SK-N-SH (cell line): Measurements from ENCODE around the gene ADAMTS2. TPM values are rescaled to one million over a fixed set of nuclear protein-coding genes. Genes with fewer than 3 reads are reported as not detected.
A peak's percentile ranks its signal among the peaks of the same experiment; 100 is the strongest.

Source experiments
- CTCF ChIA-PET: fragments of 300-600, 350-600 bp; formaldehyde crosslinking; extraction: SDS; loops from one replicate; lab custom pipeline; 2021; lab: Yijun Ruan, JAX
- POLR2A ChIA-PET: fragments of 350-600 bp; sonication (Branson Sonifier 250); formaldehyde crosslinking; extraction: SDS; loops from one replicate; lab custom pipeline; 2020; ENCODE audit warnings: antibody characterized with exemption, inconsistent platforms; lab: Yijun Ruan, JAX
- DNase-seq: peaks from one replicate; pipeline ENCODE4 v3.0.0; 2012
- H2AFZ ChIP-seq: fragments of 200-600 bp; sonication (generic); 2 replicates; pipeline ENCODE4 v1.8.1; 2016; ENCODE audit warnings: antibody characterized with exemption, mild to moderate bottlenecking, low read depth
- H3F3A ChIP-seq: fragments of 200-600 bp; sonication (generic); replicated peaks from 2 replicates; pipeline ENCODE3; 2016; ENCODE audit warnings: antibody characterized with exemption, mild to moderate bottlenecking; ENCODE audit not compliant: insufficient read depth
- H3K27ac ChIP-seq, 2 experiments: fragments of 200-500 bp in 1 of 2; fragments of 200-600 bp in 1 of 2; sonication (Bioruptor generic) in 1 of 2; sonication (generic), shearing (Covaris generic) in 1 of 2; 2 replicates each; pipeline versions ENCODE4 v1.5.1 to v1.6.1; 2014 to 2016; ENCODE audit warnings: low read depth in 2 of 2, inconsistent platforms in 1 of 2, low read length in 1 of 2, mild to moderate bottlenecking in 1 of 2, mixed read lengths in 1 of 2
- H3K27me3 ChIP-seq: fragments of 200-600 bp; sonication (generic), shearing (Covaris generic); 2 replicates; pipeline ENCODE4 v1.6.1; 2016; ENCODE audit warnings: mixed run types; ENCODE audit not compliant: insufficient read depth
- H3K36me3 ChIP-seq, 2 experiments: fragments of 200-500 bp in 1 of 2; fragments of 200-600 bp in 1 of 2; sonication (Bioruptor generic) in 1 of 2; sonication (generic) in 1 of 2; replicated peaks in 1 of 2; 2 replicates each; pipeline versions ENCODE3 to v1.5.1; 2014 to 2016; ENCODE audit warnings: low read length in 1 of 2, mild to moderate bottlenecking in 1 of 2; ENCODE audit not compliant: insufficient read depth in 2 of 2, control insufficient read depth in 1 of 2
- H3K4me1 ChIP-seq, 2 experiments: fragments of 200-500 bp in 1 of 2; fragments of 200-600 bp in 1 of 2; sonication (Bioruptor generic) in 1 of 2; sonication (generic), shearing (Covaris generic) in 1 of 2; 2 replicates each; pipeline versions ENCODE4 v1.5.1 to v1.6.1; 2014 to 2016; ENCODE audit warnings: low read depth in 1 of 2, low read length in 1 of 2, mixed run types in 1 of 2; ENCODE audit not compliant: insufficient read depth in 2 of 2, control insufficient read depth in 1 of 2
- H3K4me2 ChIP-seq: fragments of 200-600 bp; sonication (generic), shearing (Covaris generic); 2 replicates; pipeline ENCODE4 v1.6.1; 2017; ENCODE audit warnings: mixed run types
- H3K4me3 ChIP-seq, 2 experiments: fragments of 200-500 bp in 1 of 2; fragments of 200-600 bp in 1 of 2; sonication (Bioruptor generic) in 1 of 2; sonication (generic), shearing (Covaris generic) in 1 of 2; 2 replicates each; pipeline versions ENCODE4 v1.5.1 to v1.8.1; 2014 to 2016; ENCODE audit warnings: low read depth in 2 of 2, inconsistent platforms in 1 of 2, low read length in 1 of 2, mild to moderate bottlenecking in 1 of 2, mixed read lengths in 1 of 2, moderate library complexity in 1 of 2
- H3K79me2 ChIP-seq: fragments of 200-600 bp; sonication (generic); 2 replicates; pipeline ENCODE4 v1.8.1; 2017; ENCODE audit warnings: mild to moderate bottlenecking; ENCODE audit not compliant: insufficient read depth
- H3K9ac ChIP-seq: fragments of 200-600 bp; sonication (generic); 2 replicates; pipeline ENCODE4 v1.6.1; 2017; ENCODE audit warnings: mixed run types
- H3K9me2 ChIP-seq: fragments of 200-600 bp; sonication (generic); 2 replicates; pipeline ENCODE4 v1.6.1; 2017; ENCODE audit warnings: mixed run types
- H3K9me3 ChIP-seq: fragments of 200-600 bp; sonication (generic); 2 replicates; pipeline ENCODE4 v1.6.1; 2017; ENCODE audit warnings: mixed run types, mild to moderate bottlenecking, moderate library complexity
- H4K20me1 ChIP-seq: fragments of 200-600 bp; sonication (generic); 2 replicates; pipeline ENCODE4 v1.6.1; 2017; ENCODE audit warnings: mild to moderate bottlenecking, mixed run types; ENCODE audit not compliant: insufficient read depth
- CHD2 ChIP-seq: fragments of 150-350 bp; IDR thresholded peaks from 2 replicates; pipeline ENCODE4 v1.6.1; 2018; ENCODE audit warnings: low read length; ENCODE audit not compliant: partially characterized antibody
- FOXM1 ChIP-seq: IDR thresholded peaks from 2 replicates; pipeline ENCODE4 v1.4.0; 2012; ENCODE audit warnings: low read depth, mild to moderate bottlenecking
- GABPA ChIP-seq: IDR thresholded peaks from 2 replicates; pipeline ENCODE4 v1.4.0; 2012; ENCODE audit warnings: low read depth, mild to moderate bottlenecking
- GATA2 ChIP-seq: sonication (generic); formaldehyde crosslinking; IDR thresholded peaks from 2 replicates; pipeline ENCODE4 v1.5.0; 2020; ENCODE audit warnings: mild to moderate bottlenecking, missing genetic modification reagents
- IRF3 ChIP-seq: fragments of 150-350 bp; IDR thresholded peaks from 2 replicates; pipeline ENCODE4 v1.6.1; 2016; ENCODE audit warnings: mild to moderate bottlenecking, low read depth, low read length
- MEF2A ChIP-seq: IDR thresholded peaks from 2 replicates; pipeline ENCODE4 v1.4.0; 2012; ENCODE audit warnings: low read depth, borderline replicate concordance
- RFX5 ChIP-seq: IDR thresholded peaks from 2 replicates; pipeline ENCODE4 v1.6.1; 2012; ENCODE audit warnings: mild to moderate bottlenecking, improper control_type of control experiment, low read length
- TAF1 ChIP-seq: IDR thresholded peaks from 2 replicates; pipeline ENCODE4 v1.6.1; 2012; ENCODE audit warnings: low read depth, mild to moderate bottlenecking, low read length, moderate library complexity, borderline replicate concordance
- USF1 ChIP-seq: IDR thresholded peaks from 2 replicates; pipeline ENCODE4 v1.4.0; 2012; ENCODE audit warnings: low read depth, borderline replicate concordance
- YY1 ChIP-seq: IDR thresholded peaks from 2 replicates; pipeline ENCODE4 v1.4.0; 2012; ENCODE audit warnings: low read depth, mild to moderate bottlenecking
- ZBTB33 ChIP-seq: IDR thresholded peaks from 2 replicates; pipeline ENCODE4 v1.4.0; 2012; ENCODE audit warnings: low read depth, borderline replicate concordance
- WGBS: methylation state at CpG from one replicate; pipeline ENCODE4 v1.1.6; 2017; ENCODE audit warnings: low lambda C conversion rate; 5-methylcytosine and 5-hydroxymethylcytosine counted together
- polyA plus RNA-seq, 3 experiments: library from polyadenylated mRNA; depleted of rRNA; stranded (reverse); fragments of >200 nt; gene quantifications; 2 replicates each; pipeline ENCODE4 v1.2.3, GENCODE V29; 2012

Gene ADAMTS2
- polyA plus RNA-seq, 1 of the 3 experiments (the other 2 are of a cell fraction), result 0.12 TPM

GRCh38 chr5:179339996-179340395, 5.3 kb downstream of the ADAMTS2 start:
- H3K27ac ChIP-seq, result no peak overlapping the region
- H3F3A ChIP-seq, result no peaks in the 10 kb centered on the region
- H3K36me3 ChIP-seq, result no peaks in the 10 kb centered on the region
- TF ChIP-seq CHD2 (no peak), RFX5 (no peak), TAF1 (no peak)
- WGBS, result 39% methylated on average over 6 of the region's 10 CpGs
- H3K79me2 ChIP-seq, result no peaks in the 10 kb centered on the region
- H3K4me1 ChIP-seq, result peaks cover 0 to 74% of the 10 kb centered on the region in 2 experiments; a peak in 1 of 4 replicates
- DNase-seq, result no peak
- H4K20me1 ChIP-seq, result no peaks in the 10 kb centered on the region
- no peaks in the 10 kb centered on the region for H3K9me3 ChIP-seq
- ChIA-PET POLR2A (no interaction called here), CTCF (no interaction called here)
- no peak overlapping the region for H2AFZ ChIP-seq
- no peak overlapping the region for H3K9ac ChIP-seq
- no peaks in the 10 kb centered on the region for H3K27me3 ChIP-seq
- H3K9me2 ChIP-seq, result no peaks in the 10 kb centered on the region
- no peak overlapping the region for H3K4me3 ChIP-seq
- no peak overlapping the region for H3K4me2 ChIP-seq

GRCh38 chr5:179339081-179339480, 6.2 kb downstream of the ADAMTS2 start:
- no peak for TF ChIP-seq FOXM1
- TF ChIP-seq MEF2A, result no peak
- no peak for TF ChIP-seq ZBTB33
- no peak for TF ChIP-seq YY1
- TF ChIP-seq, all 33 proteins: peak for 0
- H3K4me2 ChIP-seq, result no peak overlapping the region
- no peak overlapping the region; a peak in 1 of 4 replicates for H3K27ac ChIP-seq
- no peak for DNase-seq
- POLR2A ChIA-PET, result no interaction called here
- H3K9me3 ChIP-seq, result no peaks in the 10 kb centered on the region
- no peak overlapping the region for H3K9ac ChIP-seq
- H2AFZ ChIP-seq, result no peak overlapping the region
- H3K9me2 ChIP-seq, result no peaks in the 10 kb centered on the region
- CTCF ChIA-PET, result no interaction called here
- no peaks in the 10 kb centered on the region for H3K27me3 ChIP-seq
- no peaks in the 10 kb centered on the region for H3K36me3 ChIP-seq
- H3K4me1 ChIP-seq, result peaks cover 0 to 79% of the 10 kb centered on the region in 2 experiments; a peak in 1 of 4 replicates
- no peaks in the 10 kb centered on the region for H3K79me2 ChIP-seq
- 55% methylated on average over 4 of the region's 5 CpGs for WGBS
- H3K4me3 ChIP-seq, result no peak overlapping the region
- H3F3A ChIP-seq, result no peaks in the 10 kb centered on the region
- H4K20me1 ChIP-seq, result no peaks in the 10 kb centered on the region

- Histone ChIP-seq H3K27me3 (no peaks in the 10 kb centered on the region), H4K20me1 (no peaks in the 10 kb centered on the region), H3K9me2 (no peaks in the 10 kb centered on the region), H3K36me3 (no peaks in the 10 kb centered on the region), H3K9me3 (no peaks in the 10 kb centered on the region), H3K79me2 (no peaks in the 10 kb centered on the region), H3K4me3 (no peak overlapping the region), H3K9ac (no peak overlapping the region), H2AFZ (no peak overlapping the region), H3K27ac (peak overlapping the region in 1 of 2 experiments; percentile 16; a peak in 1 of 4 replicates), H3K4me2 (no peak overlapping the region), H3F3A (no peaks in the 10 kb centered on the region), H3K4me1 (peaks cover 0 to 81% of the 10 kb centered on the region in 2 experiments; a peak in 1 of 4 replicates)
- TF ChIP-seq USF1 (no peak), GATA2 (CRISPR knock-in tag) (no peak), IRF3 (no peak), YY1 (no peak), ZBTB33 (no peak), GABPA (no peak), FOXM1 (no peak)
- CTCF ChIA-PET, result interaction anchor here (0.9 kb wide), 1 partner anchor 99 kb away, joined by 3 read pairs; no protein-coding TSS in a partner anchor
- DNase-seq, result no peak
- WGBS, result 35% methylated on average over 4 of the region's 23 CpGs
- POLR2A ChIA-PET, result no interaction called here
Observed at GRCh38 chr5:179337796-179338676, 7.2 kb downstream of the ADAMTS2 start.
